Measurements from ENCODE around the gene PPP1R26.
"Not testable (repeated sequence)": the region's sequence is repeated elsewhere in the genome, so short reads cannot be mapped to it uniquely, and the experiment has no call there.

Gene PPP1R26

GRCh38 chr9:135479469-135480052 lies at the start of gene PPP1R26:
TSS of gene PPP1R26 (plus strand) at chr9:135479782. CDS start at chr9:135484511, 4,729 bp downstream.
- no peak for DNase-seq

- DNase-seq, result no peak
Observed at GRCh38 chr9:135437259-135437658, 42.3 kb upstream of the PPP1R26 start.

- not testable (repeated sequence) for DNase-seq
Observed at GRCh38 chr9:135437696-135438095, 41.9 kb upstream of the PPP1R26 start.

GRCh38 chr9:135438581-135439232 lies 40.9 kb upstream of the PPP1R26 start:
- DNase-seq, result peak; percentile 12

- DNase-seq, result not testable (repeated sequence)
Observed at GRCh38 chr9:135439514-135439913, 40.1 kb upstream of the PPP1R26 start.

GRCh38 chr9:135439916-135440315 lies 39.7 kb upstream of the PPP1R26 start:
- no peak for DNase-seq

- DNase-seq, result no peak
Observed at GRCh38 chr9:135440620-135441019, 39.0 kb upstream of the PPP1R26 start.

- not testable (repeated sequence) for DNase-seq
Observed at GRCh38 chr9:135441105-135442071, 38.2 kb upstream of the PPP1R26 start.

GRCh38 chr9:135442075-135442474 lies 37.5 kb upstream of the PPP1R26 start:
- no peak for DNase-seq

GRCh38 chr9:135443797-135444425 lies 35.7 kb upstream of the PPP1R26 start:
- no peak for DNase-seq

- DNase-seq, result no peak
Observed at GRCh38 chr9:135447126-135447525, 32.5 kb upstream of the PPP1R26 start.

GRCh38 chr9:135448663-135449100 lies 30.9 kb upstream of the PPP1R26 start:
- DNase-seq, result no peak

GRCh38 chr9:135449532-135449931 lies 30.1 kb upstream of the PPP1R26 start:
- DNase-seq, result not testable (repeated sequence)

- DNase-seq, result no peak
Observed at GRCh38 chr9:135450956-135451355, 28.6 kb upstream of the PPP1R26 start.

GRCh38 chr9:135451909-135452308 lies 27.7 kb upstream of the PPP1R26 start:
- not testable (repeated sequence) for DNase-seq

GRCh38 chr9:135454737-135455136 lies 24.8 kb upstream of the PPP1R26 start:
- no peak for DNase-seq

- DNase-seq, result no peak
Observed at GRCh38 chr9:135455401-135456030, 24.1 kb upstream of the PPP1R26 start.

- DNase-seq, result no peak
Observed at GRCh38 chr9:135456436-135457104, 23.0 kb upstream of the PPP1R26 start.

- DNase-seq, result not testable (repeated sequence)
Observed at GRCh38 chr9:135458478-135458877, 21.1 kb upstream of the PPP1R26 start.

- DNase-seq, result no peak
Observed at GRCh38 chr9:135461936-135462335, 17.6 kb upstream of the PPP1R26 start.

GRCh38 chr9:135463140-135463539 lies 16.4 kb upstream of the PPP1R26 start:
- DNase-seq, result no peak

GRCh38 chr9:135464181-135464580 lies 15.4 kb upstream of the PPP1R26 start:
- DNase-seq, result no peak

All from CD4-positive, alpha-beta T cell treated with Interleukin-12 subunit alpha and Interleukin-12 subunit beta, for 1 hour (primary cell).